ENCODE results near the gene TMC6.

TMC6 gene

DNA sequence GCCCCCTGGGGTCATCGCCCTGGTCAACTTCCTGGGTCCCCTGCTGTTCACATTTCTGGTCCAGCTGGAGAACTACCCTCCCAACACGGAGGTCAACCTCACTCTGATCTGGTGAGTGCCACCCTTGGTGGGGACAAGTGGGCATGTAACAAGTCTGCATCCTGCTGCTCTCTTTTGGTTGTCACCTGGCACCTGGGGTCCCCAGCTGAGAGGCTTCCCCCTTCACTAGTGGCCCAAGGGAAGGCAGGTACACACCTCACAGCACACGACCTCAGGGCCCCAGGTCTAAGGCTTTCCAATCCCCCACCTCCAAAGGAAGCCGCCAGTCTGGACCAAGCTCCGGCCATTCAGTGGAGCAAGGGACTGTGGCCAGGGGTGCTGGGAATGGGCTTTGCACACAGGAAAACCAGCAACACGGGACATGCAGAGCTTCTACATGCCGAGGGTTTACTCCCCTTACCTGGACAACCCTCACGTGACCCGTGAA lies 6.4 kb upstream of the TMC6 start:
- no peak for DNase-seq

- peak; percentile 58 for DNase-seq
Observed at GRCh38 chr17:78133971-78134898, 5.7 kb upstream of the TMC6 start.

DNA sequence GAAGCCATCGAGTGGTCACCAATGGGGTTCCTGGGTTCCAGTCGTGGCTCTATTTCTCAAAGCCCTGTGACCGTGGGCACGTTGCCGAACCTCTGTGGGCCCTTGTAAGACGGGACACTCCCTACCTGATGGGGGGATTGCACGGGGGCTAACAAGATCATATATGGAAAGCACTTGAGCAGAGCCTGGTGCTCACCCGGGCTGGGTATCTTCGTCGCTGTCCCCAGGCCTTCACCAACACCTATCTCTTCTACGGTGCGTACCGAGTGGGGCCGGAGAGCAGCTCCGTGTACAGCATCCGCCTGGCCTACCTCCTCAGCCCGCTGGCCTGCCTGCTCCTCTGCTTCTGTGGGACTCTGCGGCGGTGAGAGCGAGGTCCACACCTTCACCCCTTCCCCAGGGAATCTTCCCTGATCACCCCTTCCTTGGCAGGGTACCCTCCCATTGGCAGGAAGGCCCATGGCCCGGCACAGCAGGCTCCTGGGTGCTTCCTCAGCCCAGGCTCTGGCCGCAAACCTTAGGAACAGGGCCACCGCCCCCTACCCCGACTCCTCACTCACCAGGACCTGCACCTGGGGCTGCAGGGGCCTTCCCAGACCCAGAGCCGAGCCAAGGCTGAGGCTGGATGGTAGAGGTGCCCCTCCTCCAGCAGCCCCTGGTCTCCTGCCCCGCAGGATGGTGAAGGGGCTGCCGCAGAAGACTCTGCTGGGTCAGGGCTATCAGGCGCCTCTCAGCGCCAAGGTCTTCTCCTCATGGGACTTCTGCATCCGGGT lies 4.8 kb upstream of the TMC6 start:
- no peak for DNase-seq

GRCh38 chr17:78132767-78133178 lies 4.2 kb upstream of the TMC6 start:
- DNase-seq: no peak

GRCh38 chr17:78132084-78132676 lies 3.6 kb upstream of the TMC6 start:
- DNase-seq: no peak

DNA sequence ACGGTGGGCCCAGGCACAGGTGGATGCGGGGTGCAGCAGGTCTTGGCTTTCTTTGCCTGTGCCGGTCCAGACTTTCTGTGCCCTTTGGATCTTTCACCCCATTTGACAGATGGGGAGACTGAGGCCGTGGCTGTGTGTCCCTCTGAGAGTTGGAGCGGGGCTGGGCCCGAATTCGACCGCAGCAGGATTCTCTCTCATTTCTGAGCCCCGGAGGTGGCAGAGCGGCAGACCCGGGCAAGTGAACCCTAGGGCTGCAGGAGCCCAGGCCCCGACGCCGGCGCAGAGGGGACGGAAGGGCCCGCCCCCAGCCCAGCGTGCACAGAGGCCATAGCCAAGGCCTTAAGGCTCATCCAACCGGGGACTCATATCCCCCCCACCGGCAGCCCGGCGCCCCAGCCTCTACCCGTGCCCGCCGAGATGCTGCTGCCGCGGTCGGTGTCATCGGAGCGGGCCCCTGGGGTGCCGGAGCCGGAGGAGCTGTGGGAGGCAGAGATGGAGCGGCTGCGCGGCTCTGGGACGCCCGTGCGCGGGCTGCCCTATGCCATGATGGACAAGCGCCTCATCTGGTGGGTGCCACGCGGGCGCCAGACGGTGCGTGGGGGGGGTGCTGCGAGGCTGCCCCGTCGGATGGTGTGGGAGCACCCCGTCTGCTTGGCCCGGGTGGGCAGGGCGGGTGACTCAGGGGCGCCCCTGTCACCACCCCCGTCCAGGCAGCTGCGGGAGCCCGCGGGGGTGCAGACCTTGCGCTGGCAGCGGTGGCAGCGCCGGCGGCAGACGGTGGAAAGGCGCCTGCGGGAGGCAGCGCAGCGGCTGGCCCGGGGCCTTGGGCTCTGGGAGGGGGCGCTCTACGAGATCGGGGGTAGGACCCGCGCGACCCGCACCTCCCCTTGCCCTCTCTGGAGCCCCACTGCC lies 2.9 kb upstream of the TMC6 start:
- no peak for DNase-seq

DNA sequence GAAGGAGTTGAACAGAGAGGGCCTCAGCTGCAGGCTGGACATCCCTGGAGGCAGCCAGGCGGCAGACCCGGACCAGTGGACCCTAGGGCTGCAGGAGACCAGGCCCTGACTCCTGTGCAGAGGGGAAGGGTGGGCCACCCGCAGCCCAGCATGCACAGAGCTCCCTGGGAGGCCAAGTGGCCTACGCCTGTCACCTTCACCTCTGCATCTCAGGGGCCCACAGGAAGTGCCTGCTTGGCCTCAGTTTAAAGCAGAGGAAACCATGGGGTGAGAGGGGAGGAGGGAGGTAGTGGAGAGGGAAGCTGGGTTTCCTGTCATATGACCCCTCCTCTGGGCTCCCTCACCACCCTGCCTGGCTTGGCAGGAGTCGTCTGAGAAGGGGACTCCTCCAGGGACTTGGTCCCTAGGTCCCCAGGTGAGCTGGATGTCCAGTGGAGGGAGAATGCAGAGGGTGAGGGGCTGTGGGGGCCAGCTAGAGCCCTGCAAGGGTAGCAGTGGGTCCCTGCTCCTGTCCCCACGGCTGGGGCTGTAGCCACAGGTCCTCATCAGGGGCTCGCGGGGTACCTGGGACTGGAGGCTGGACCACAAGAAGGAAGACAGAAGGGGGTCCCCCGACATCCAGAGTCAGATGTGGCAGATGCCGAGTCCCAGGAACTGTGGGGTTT lies 2.0 kb upstream of the TMC6 start, which contains the start of gene TMC8:
TSS of gene TMC8 (plus strand) at position 335 of the 665 bp plus-strand sequence. CDS start 818 bp downstream, outside the sequence.
- no peak for DNase-seq

DNA sequence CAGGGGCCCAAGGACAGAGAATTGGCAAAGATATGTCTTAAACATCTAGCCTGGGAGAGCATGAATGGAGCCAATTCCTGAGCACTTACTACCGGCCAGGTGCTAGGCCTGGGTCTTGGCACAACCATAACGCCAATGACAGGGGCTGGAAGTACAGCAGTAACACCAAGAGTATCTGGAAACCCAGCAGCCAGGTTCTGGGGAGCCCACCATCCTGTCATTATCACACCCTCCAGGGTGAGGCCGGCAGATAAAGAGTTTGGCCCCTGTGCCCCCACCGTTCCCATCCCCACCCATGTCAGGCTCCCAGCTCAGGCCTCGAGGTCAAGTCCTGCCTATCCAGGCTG lies 1.5 kb upstream of the TMC6 start:
- DNase-seq: no peak

GRCh38 chr17:78129351-78130089 lies 965 bp upstream of the TMC6 start:
- DNase-seq: no peak

- DNase-seq: no peak
Observed at GRCh38 chr17:78127888-78128550, 536 bp downstream of the TMC6 start.

DNA sequence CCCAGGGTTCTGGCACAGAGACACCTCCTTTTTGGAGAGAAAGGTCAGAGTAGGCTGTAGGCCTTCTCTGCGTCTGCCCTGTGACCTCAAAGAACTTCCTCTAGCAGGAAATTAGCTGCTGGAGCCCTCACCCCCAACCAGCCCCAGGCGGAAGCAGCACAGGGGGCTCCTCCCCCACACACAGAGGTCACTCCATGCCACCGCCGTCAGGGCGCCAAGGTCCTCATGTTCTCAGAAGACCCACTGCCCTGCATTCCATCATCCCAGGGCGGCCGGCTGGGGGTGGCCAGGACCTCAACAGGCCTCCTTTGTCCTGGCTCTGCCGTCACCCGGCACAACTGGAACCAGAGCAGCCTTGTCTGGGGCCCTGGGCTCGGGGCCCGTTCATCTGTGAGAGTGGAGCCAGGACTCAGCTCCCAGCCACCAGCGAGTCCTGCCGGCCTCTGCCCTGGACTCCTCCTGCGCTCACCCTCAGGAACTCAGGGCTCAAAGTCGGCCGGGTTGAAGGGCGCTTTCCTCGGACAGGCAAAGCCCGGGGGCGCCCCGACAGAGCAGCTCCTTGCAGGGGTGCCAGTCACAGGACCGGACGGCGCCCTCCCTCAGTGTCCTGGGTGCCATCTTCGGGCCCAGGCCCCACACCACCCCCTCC lies 1.2 kb downstream of the TMC6 start:
- DNase-seq: no peak

GRCh38 chr17:78126895-78127238 lies 1.7 kb downstream of the TMC6 start:
- DNase-seq: no peak

GRCh38 chr17:78125976-78126894 lies 2.3 kb downstream of the TMC6 start:
- DNase-seq: no peak

DNA sequence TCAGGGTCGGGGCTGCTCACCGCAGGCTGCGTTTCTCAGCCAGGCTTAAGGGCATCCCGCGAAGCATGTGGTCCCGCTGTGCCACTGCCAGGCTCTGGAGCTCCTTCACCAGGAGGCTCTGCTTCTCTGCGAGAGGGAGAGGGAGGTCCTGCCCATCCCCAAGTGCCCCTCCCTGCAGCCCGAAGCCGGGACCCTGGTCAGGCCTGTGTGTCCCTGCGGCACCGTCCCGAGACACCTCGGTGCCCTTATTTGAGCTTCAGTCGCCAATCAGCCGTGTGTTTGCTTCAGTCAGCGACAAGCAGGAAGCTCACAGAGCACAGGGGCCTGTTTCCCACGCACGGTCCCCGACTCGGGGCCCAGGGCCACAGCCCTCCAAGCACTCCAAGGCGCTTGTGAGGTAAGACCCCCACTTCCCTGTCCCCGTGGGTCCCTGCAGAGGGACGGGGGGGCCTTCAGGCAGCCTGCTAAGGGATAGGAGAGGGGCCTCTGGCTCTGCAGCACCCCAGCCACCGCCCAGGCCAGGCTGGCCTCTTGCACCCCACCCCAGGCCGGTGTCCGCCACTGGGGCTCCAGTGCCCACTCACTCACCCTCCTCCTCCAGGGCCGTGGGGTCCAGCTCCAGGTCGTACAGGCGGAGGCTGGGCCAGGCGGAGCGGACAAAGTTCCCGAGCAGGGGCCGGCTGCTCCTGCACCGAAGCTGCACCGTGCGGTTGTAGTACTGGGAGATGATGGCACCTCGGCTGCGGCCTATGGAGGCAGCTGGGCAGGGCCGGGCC lies 3.2 kb downstream of the TMC6 start:
- no peak for DNase-seq

DNA sequence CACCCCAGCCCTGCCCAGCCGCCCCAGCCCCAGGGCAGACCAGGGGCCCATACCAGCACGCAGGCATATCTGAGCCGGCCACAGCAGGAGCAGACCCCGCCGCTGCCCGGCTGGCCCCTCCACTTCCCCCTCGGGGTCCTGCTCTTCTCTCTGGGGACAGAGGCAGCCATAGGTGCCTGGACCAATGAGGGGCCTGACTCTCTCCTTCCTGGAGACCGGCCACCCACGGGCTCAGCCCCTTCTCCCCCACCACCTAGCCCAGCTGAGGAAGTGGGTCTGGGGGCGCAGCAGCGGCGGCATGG lies 3.8 kb downstream of the TMC6 start:
- DNase-seq: no peak

DNA sequence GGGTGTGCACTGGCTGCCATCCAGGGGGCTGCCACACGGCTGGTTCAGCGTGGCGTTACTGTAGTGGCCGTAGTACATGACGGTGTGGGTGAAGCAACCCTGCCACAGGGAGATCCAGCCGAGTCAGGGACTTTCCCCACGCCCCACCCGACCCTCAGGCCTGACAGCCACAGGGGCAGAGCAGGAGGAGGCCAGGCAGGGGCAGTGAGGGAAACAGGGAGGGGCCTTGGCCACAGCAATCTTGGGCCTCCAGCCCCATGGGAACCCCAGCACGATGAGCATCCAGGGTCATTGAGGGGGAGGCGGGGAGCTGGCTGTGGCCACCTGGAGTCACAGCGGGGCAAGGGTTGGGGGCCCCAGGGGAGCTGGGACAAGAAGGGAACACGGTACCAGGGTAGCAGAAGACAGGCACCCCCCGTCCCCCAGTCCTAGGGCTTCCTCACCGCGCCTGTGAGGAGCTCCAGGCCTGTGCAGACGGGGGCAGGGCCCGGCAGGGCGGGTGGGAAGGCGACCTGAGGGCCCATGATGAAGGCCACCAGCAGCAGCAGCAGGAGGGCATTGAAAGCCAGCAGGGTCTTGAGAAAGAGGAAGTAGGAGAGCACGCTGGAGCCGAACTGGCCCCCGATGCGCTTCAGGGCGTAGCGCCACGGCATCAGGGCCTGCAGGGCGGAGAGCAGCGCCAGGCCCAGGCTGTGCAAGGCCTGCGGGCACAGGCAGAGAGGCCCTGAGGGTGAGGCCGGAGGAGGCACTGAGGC lies 4.3 kb downstream of the TMC6 start:
- DNase-seq: no peak

DNA sequence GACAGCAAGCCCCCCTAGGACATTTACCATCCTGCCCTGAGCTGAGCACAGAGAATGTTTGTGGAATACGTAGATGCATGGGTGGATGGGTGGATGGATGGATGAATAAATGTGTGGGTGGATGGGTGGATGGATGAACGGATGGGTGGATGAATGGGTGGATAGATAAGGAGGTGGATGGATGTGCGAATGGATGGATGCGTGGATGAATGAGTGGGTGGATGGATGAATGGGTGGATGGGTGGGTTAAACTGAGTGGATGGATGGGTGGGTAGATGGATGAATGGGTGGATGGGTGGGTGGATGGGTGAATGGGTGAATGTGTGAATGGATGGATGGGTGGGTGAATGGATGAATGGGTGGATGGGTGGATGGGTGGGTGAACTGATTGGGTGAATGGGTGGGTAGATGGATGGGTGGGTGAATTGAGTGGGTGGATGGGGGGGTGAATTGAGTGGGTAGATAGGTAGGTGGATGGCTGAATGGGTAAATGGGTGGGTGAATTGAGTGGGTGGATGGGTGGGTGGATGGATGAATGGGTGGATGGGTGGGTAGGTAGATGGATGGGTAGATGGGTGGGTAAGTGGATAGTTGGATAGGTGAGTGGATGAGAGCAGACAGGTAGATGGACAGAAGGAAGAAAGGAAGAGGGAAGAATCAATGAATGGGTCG lies 5.2 kb downstream of the TMC6 start:
- DNase-seq: no peak
